K562 (cell line): Measurements from ENCODE around the gene SCTR. TPM values are rescaled to one million over a fixed set of nuclear protein-coding genes. Genes with fewer than 3 reads are reported as not detected.
A peak's percentile ranks its signal among the peaks of the same experiment; 100 is the strongest.

Source experiments
- BRD4 ChIP-seq: fragments of 200-600 bp; sonication (generic); IDR thresholded peaks from 2 replicates; pipeline ENCODE4 v1.6.1; 2017; ENCODE audit warnings: inconsistent platforms
- CBX1 ChIP-seq: sonication (generic); IDR thresholded peaks from 2 replicates; pipeline ENCODE4 v1.6.1; 2016; ENCODE audit warnings: antibody characterized with exemption, low read depth, mild to moderate bottlenecking
- CHD4 ChIP-seq: fragments of 200-600 bp; sonication (generic); IDR thresholded peaks from 3 replicates; pipeline ENCODE4 v1.6.1; 2012; ENCODE audit warnings: low read depth, mild to moderate bottlenecking, mixed read lengths, low read length, inconsistent platforms; ENCODE audit not compliant: insufficient read depth, insufficient replicate concordance, poor library complexity, severe bottlenecking
- HDGF ChIP-seq: fragments of 450-650 bp; IDR thresholded peaks from 2 replicates; pipeline ENCODE4 v1.6.1; 2016
- HMGN3 ChIP-seq: IDR thresholded peaks from 2 replicates; pipeline ENCODE4 v1.6.1; 2011; ENCODE audit warnings: borderline replicate concordance, low read depth, mild to moderate bottlenecking, mixed read lengths, low read length; ENCODE audit not compliant: insufficient read length; ENCODE audit errors: extremely low read depth
- NCOA2 ChIP-seq, 2 experiments: fragments of 450-650 bp; IDR thresholded peaks; 2 replicates each; pipeline ENCODE4 v1.6.1; 2018; ENCODE audit warnings: mild to moderate bottlenecking in 2 of 2, moderate library complexity in 1 of 2; ENCODE audit not compliant: partially characterized antibody in 2 of 2
- NCOA4 ChIP-seq: fragments of 450-650 bp; IDR thresholded peaks from 2 replicates; pipeline ENCODE4 v1.6.1; 2018; ENCODE audit warnings: mild to moderate bottlenecking; ENCODE audit not compliant: partially characterized antibody
- PHF21A ChIP-seq: fragments of 450-650 bp; IDR thresholded peaks from 2 replicates; pipeline ENCODE4 v1.6.1; 2017; ENCODE audit warnings: low read depth, borderline replicate concordance
- SRSF7 ChIP-seq: fragments of 200-400 bp; formaldehyde crosslinking; optimal IDR thresholded peaks from 2 replicates; pipeline ENCODE3; 2017; ENCODE audit warnings: mild to moderate bottlenecking, low read depth, low read length
- TBL1XR1 ChIP-seq, 2 experiments: IDR thresholded peaks; 2 replicates each; pipeline ENCODE4 v1.6.1; 2012; ENCODE audit warnings: improper control_type of control experiment in 2 of 2, low read length in 2 of 2, mild to moderate bottlenecking in 1 of 2
- ZC3H4 ChIP-seq: sonication (generic); formaldehyde crosslinking; IDR thresholded peaks from 2 replicates; pipeline ENCODE4 v1.9.0; 2021; ENCODE audit warnings: missing genetic modification reagents, borderline replicate concordance
- polyA plus RNA-seq, 8 experiments: library from polyadenylated mRNA; depleted of rRNA in 4 of 8; stranded (reverse) in 5 of 8; unstranded in 3 of 8; fragments of >200 nt; fragmentation: Nextera tagmentation in 2 of 8; fragmentation: Illumina TruSeq in 1 of 8; extraction: Ambion mirVana in 2 of 8; extraction: Trizol in 1 of 8; gene quantifications; 2 replicates each; pipeline versions ENCODE4 v1.2.1 to v1.2.3, GENCODE V29; 2011 to 2014; ENCODE audit warnings: inconsistent platforms in 1 of 8, missing spikeins in 1 of 8
- total RNA-seq, 7 experiments: library from RNA; depleted of rRNA in 6 of 7; stranded (reverse); fragments of >200 nt in 6 of 7; fragmentation: Illumina TruSeq in 2 of 7; extraction: Trizol in 2 of 7; gene quantifications; 2 replicates each; pipeline versions ENCODE4 v1.2.1 to v1.2.3, GENCODE V29; 2011 to 2021; ENCODE audit warnings: low replicate concordance in 1 of 7
- TF ChIP-seq, protein P1 (sequence below): sonication (generic); formaldehyde crosslinking; IDR thresholded peaks from 2 replicates; pipeline ENCODE4 v1.8.0; 2023; ENCODE audit warnings: mild to moderate bottlenecking, missing genetic modification reagents
- TF ChIP-seq, protein P2 (sequence below): conservative IDR thresholded peaks from 2 replicates; pipeline ENCODE4 v1.6.1; 2011; ENCODE audit warnings: low read depth, mild to moderate bottlenecking, low read length; ENCODE audit not compliant: control insufficient read depth
- TF ChIP-seq, protein P3 (sequence below): fragments of 200-800 bp; sonication (Bioruptor generic); IDR thresholded peaks from 2 replicates; pipeline ENCODE4 v1.6.1; 2017; ENCODE audit warnings: missing genetic modification characterization, missing compliant biosample characterization
- TF ChIP-seq, protein P4 (sequence below): sonication (generic); formaldehyde crosslinking; IDR thresholded peaks from 2 replicates; pipeline ENCODE4 v1.9.0; 2022; ENCODE audit warnings: mild to moderate bottlenecking, missing genetic modification reagents
- TF ChIP-seq, protein P5 (sequence below), 2 experiments: fragments of 450-650 bp in 1 of 2; IDR thresholded peaks; 2 replicates each; pipeline ENCODE4 v1.6.1; 2011 to 2017; ENCODE audit warnings: low read depth in 2 of 2, antibody characterized with exemption in 1 of 2, borderline replicate concordance in 1 of 2, low read length in 1 of 2, mild to moderate bottlenecking in 1 of 2, mixed read lengths in 1 of 2; ENCODE audit not compliant: control insufficient read depth in 1 of 2

Gene SCTR
- total and polyA plus RNA-seq, 9 of the 15 experiments (the other 6 are each of a cell fraction or from before 2014, with no cell fraction given): not detected

DNA sequence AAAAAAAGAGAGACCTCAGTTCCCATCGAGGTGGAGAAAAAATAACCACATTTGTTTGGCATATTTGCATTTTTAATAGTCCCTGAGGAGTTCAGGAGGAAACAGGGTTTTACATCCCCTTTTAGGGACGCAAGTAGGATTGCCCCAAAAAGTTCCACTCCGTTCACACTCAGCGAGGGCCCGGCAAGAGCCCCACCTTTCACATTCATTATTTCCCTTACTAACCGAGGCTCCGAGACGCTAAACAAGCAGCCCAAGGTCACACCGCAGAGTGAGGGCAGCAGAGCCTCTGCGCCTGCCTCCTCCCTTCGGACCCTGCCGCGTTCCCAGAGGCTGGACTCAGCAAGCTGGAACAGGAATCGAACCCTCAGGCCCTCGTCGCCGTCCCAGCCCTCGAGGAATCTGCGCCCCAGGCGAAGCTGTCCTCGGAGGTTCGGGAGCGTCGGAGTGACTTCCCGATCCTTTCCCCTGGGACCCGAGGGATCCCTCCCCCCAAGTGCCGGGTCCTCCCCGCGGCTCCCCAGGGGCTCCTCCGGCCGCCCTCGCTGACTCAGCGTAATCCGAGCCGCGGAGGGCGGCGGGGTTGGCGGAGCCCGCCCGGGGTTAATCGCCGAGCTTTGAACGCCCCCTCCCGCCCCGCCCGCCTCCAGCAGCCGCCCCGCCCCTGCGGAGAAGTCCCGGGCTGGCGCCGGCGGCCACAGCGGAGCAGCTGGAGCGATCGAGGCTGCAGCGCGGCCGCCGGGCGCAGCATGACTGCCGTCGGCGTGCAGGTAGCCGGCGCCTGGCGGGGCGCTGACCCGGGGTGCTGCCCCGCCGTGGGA is 92.9 kb downstream of the SCTR start, which contains the start of gene TMEM37 (continued):
- TF ChIP-seq, protein P1, sequence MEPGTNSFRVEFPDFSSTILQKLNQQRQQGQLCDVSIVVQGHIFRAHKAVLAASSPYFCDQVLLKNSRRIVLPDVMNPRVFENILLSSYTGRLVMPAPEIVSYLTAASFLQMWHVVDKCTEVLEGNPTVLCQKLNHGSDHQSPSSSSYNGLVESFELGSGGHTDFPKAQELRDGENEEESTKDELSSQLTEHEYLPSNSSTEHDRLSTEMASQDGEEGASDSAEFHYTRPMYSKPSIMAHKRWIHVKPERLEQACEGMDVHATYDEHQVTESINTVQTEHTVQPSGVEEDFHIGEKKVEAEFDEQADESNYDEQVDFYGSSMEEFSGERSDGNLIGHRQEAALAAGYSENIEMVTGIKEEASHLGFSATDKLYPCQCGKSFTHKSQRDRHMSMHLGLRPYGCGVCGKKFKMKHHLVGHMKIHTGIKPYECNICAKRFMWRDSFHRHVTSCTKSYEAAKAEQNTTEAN (CRISPR knock-in tag): no peak
- TF ChIP-seq, protein P2, sequence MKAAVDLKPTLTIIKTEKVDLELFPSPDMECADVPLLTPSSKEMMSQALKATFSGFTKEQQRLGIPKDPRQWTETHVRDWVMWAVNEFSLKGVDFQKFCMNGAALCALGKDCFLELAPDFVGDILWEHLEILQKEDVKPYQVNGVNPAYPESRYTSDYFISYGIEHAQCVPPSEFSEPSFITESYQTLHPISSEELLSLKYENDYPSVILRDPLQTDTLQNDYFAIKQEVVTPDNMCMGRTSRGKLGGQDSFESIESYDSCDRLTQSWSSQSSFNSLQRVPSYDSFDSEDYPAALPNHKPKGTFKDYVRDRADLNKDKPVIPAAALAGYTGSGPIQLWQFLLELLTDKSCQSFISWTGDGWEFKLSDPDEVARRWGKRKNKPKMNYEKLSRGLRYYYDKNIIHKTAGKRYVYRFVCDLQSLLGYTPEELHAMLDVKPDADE: no peak
- TF ChIP-seq, protein P3, sequence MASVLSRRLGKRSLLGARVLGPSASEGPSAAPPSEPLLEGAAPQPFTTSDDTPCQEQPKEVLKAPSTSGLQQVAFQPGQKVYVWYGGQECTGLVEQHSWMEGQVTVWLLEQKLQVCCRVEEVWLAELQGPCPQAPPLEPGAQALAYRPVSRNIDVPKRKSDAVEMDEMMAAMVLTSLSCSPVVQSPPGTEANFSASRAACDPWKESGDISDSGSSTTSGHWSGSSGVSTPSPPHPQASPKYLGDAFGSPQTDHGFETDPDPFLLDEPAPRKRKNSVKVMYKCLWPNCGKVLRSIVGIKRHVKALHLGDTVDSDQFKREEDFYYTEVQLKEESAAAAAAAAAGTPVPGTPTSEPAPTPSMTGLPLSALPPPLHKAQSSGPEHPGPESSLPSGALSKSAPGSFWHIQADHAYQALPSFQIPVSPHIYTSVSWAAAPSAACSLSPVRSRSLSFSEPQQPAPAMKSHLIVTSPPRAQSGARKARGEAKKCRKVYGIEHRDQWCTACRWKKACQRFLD: peak; percentile 59; the same call in 1 of the 2 replicates
- TF ChIP-seq CBX1 (no peak; the same call in none of the 2 replicates), CHD4 (peak; percentile 32), HMGN3 (peak; percentile 74), PHF21A (peak; percentile 17; the same call in 1 of the 2 replicates), BRD4 (no peak), NCOA4 (no peak), NCOA2 (IDR thresholded peaks at IDR 0.05; ENCODE audit: partially characterized antibody in 2 of 2) (no peak), ZC3H4 (CRISPR knock-in tag) (no peak), TBL1XR1 (IDR thresholded peaks at IDR 0.05; ENCODE audit: low read length in 2 of 2) (no peak), HDGF (peak; percentile 90), SRSF7 (no peak)
- TF ChIP-seq, protein P4, sequence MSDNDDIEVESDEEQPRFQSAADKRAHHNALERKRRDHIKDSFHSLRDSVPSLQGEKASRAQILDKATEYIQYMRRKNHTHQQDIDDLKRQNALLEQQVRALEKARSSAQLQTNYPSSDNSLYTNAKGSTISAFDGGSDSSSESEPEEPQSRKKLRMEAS (CRISPR knock-in tag): peak; percentile 54; the same call in 1 of the 2 replicates
- TF ChIP-seq, protein P5, sequence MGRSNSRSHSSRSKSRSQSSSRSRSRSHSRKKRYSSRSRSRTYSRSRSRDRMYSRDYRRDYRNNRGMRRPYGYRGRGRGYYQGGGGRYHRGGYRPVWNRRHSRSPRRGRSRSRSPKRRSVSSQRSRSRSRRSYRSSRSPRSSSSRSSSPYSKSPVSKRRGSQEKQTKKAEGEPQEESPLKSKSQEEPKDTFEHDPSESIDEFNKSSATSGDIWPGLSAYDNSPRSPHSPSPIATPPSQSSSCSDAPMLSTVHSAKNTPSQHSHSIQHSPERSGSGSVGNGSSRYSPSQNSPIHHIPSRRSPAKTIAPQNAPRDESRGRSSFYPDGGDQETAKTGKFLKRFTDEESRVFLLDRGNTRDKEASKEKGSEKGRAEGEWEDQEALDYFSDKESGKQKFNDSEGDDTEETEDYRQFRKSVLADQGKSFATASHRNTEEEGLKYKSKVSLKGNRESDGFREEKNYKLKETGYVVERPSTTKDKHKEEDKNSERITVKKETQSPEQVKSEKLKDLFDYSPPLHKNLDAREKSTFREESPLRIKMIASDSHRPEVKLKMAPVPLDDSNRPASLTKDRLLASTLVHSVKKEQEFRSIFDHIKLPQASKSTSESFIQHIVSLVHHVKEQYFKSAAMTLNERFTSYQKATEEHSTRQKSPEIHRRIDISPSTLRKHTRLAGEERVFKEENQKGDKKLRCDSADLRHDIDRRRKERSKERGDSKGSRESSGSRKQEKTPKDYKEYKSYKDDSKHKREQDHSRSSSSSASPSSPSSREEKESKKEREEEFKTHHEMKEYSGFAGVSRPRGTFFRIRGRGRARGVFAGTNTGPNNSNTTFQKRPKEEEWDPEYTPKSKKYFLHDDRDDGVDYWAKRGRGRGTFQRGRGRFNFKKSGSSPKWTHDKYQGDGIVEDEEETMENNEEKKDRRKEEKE (IDR thresholded peaks at IDR 0.05; ENCODE audit: borderline replicate concordance in 1 of 2, control insufficient read depth in 1 of 2, low read depth in 2 of 2, low read length in 1 of 2): no peak
